ENCODE data around the gene YBX1.
A peak's percentile ranks its signal among the peaks of the same experiment; 100 is the strongest.

- peak; percentile 5; the same call in 1 of the 2 replicates for TF ChIP-seq CTCF (IDR thresholded peaks at IDR 0.05; ENCODE audit: low read length)
- no peak for TF ChIP-seq EZH2 (optimal IDR thresholded peaks at IDR 0.05; ENCODE audit: low read depth, low read length)
- TF ChIP-seq EZH2phosphoT487 (IDR thresholded peaks at IDR 0.05; ENCODE audit: low read length), result no peak
Measured at GRCh38 chr1:42657981-42658876, 24.0 kb upstream of the YBX1 start, which contains the start of gene PPIH.

All from MM.1S (cell line).